ENCODE results near the gene CCDC14.

DNA sequence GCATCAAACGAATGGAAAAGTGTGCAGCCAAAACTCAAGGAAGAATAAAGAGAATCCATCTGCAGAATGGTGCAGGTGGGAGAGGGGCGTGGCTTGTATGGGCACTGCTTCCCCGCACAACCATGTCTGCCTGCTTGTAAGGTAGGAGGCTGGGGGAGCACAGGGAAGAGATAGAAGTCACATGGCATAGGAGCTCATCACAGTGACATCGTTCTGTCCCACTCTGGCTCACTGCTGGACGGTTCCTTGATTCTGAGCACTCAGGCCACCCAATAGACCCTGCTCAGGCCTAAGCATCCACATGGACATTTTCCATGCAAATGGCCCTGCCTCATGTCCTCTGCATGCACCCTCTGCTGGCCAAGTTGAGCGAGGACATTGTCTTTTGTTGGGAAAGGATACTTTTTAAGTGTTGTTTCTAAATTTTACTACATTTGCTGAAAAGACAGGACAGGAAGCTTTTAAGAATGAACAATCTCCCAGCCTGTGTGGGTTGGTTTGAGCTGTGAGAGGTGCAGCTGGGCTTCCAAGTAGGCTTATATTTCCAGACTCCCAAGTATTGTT lies 79.9 kb downstream of the CCDC14 start:
- TF ChIP-seq, protein P1, sequence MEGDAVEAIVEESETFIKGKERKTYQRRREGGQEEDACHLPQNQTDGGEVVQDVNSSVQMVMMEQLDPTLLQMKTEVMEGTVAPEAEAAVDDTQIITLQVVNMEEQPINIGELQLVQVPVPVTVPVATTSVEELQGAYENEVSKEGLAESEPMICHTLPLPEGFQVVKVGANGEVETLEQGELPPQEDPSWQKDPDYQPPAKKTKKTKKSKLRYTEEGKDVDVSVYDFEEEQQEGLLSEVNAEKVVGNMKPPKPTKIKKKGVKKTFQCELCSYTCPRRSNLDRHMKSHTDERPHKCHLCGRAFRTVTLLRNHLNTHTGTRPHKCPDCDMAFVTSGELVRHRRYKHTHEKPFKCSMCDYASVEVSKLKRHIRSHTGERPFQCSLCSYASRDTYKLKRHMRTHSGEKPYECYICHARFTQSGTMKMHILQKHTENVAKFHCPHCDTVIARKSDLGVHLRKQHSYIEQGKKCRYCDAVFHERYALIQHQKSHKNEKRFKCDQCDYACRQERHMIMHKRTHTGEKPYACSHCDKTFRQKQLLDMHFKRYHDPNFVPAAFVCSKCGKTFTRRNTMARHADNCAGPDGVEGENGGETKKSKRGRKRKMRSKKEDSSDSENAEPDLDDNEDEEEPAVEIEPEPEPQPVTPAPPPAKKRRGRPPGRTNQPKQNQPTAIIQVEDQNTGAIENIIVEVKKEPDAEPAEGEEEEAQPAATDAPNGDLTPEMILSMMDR (IDR thresholded peaks at IDR 0.05 in 4 of 5, conservative IDR thresholded peaks at IDR 0.05 in 1 of 5) = no peak
- TF ChIP-seq POLR2A (IDR thresholded peaks at IDR 0.05) = no peak

Measured in gastrocnemius medialis (tissue), 4 donors.